GM12865 (cell line): ENCODE measurements around the gene MAGEA11.
"Not testable (repeated sequence)": the region's sequence is repeated elsewhere in the genome, so short reads cannot be mapped to it uniquely, and the experiment has no call there.

ENCODE experiments used
- DNase-seq: peaks from one replicate; pipeline ENCODE4 v3.0.0; 2010; ENCODE audit warnings: low read depth
- H3K4me3 ChIP-seq: 2 replicates; pipeline ENCODE4 v1.5.1; 2011; ENCODE audit warnings: mild to moderate bottlenecking, low read depth, low read length, control low read depth
- TF ChIP-seq, protein P1 (sequence below): IDR thresholded peaks from 2 replicates; pipeline ENCODE4 v1.5.1; 2011; ENCODE audit warnings: low read length, control low read depth, low read depth, inconsistent platforms; ENCODE audit not compliant: insufficient read depth; ENCODE audit errors: missing control alignments

The MAGEA11 gene

DNA sequence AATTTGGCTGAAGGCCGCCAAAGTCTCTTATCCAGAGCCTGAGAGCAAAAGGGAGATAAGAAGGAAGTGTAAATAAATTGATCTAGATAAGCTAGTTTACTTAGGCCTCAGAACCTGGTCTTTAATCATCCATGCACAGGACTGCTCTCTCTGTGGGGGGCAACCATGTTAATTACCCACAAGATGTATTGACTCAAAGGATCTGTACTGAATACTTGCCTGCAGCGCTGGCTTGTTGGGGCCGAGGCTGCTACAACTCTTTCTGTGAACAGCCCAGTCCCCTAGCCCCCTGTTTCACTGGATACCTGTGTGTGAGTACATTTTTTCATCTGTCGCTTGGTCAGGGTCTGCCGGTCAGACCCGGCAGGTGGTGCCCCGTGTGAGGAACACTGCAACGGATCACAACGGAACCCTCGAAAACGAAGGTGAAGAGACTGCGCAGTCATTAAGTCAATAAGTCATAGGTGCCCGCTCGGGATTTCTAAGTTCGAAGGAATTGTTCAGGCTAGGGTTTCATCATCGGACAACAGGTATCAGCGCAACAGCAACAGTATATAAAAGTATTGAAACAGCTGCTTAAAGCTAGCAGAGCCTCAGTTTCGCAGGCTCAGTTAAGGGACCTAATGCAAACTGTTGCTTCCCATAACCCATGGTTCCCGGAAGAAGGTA lies 8.3 kb downstream of the MAGEA11 start:
- TF ChIP-seq, protein P1, sequence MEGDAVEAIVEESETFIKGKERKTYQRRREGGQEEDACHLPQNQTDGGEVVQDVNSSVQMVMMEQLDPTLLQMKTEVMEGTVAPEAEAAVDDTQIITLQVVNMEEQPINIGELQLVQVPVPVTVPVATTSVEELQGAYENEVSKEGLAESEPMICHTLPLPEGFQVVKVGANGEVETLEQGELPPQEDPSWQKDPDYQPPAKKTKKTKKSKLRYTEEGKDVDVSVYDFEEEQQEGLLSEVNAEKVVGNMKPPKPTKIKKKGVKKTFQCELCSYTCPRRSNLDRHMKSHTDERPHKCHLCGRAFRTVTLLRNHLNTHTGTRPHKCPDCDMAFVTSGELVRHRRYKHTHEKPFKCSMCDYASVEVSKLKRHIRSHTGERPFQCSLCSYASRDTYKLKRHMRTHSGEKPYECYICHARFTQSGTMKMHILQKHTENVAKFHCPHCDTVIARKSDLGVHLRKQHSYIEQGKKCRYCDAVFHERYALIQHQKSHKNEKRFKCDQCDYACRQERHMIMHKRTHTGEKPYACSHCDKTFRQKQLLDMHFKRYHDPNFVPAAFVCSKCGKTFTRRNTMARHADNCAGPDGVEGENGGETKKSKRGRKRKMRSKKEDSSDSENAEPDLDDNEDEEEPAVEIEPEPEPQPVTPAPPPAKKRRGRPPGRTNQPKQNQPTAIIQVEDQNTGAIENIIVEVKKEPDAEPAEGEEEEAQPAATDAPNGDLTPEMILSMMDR: no peak
- DNase-seq: no peak
- no peak overlapping the region for H3K4me3 ChIP-seq

DNA sequence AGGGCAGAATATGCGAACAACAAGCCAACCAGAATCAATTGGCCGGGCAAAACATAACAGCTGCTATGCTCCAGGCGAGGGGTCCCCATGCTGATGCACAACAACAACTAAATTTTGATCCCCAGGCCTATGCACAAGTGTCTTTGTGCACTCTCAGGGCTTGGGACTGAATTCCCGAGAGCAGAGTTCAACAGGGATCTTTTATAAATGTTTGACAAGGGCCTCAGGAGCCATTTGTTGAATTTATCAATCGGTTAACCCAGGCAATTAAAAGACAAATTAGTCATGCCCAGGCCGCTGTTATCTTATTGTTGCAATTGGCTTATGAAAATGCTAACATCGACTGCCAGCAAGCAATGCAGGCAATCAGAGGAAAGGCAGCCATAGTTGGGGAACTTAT lies 9.4 kb downstream of the MAGEA11 start:
- DNase-seq, H3K4me3 ChIP-seq: not testable (repeated sequence)

DNA sequence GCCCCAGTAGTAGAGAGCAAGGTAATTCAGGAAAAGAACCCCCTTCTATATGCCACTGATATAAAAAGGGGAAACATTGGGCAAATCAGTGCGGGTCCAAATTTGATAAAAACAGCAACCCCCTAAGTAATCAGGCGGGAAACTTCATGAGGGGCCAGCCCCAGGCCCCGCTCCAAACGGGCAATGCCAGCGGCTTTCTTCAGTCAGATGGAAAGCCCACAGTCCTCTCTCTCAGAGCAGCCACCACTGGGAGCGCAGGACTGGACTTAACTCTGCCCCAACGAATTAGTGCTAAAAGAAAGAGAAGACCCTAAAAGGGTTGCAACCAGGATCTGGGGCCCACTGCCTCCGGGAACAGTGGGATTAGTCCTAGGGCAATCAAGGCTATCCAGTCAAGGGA lies 9.9 kb downstream of the MAGEA11 start:
- no peak for DNase-seq
- TF ChIP-seq, protein P1: no peak
- no peak overlapping the region for H3K4me3 ChIP-seq

DNA sequence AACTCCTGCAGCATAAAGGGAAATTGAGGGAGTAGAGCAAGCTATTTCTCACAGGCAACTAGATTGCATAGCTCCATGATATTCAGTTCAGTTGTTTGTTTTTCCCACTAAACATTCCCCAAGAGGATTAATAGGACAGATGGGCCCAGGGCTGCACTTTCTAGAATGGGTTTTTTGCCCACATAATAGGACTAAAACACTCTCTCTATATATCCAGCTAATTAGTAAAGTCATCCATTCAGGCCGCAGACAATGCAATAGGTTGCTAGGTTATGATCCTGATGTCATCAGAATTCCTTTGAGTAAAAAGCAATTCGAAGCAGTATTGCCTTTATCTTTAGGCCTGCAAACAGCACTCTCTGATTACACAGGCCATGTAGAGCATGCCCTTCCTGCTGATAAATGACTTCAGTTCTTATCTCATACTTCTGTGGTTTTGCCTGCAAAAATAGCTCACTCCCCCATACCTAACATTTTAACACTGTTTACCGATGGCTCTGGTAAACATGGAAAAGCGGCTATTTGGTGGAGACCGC lies 11.8 kb downstream of the MAGEA11 start:
- H3K4me3 ChIP-seq, DNase-seq: not testable (repeated sequence)

DNA sequence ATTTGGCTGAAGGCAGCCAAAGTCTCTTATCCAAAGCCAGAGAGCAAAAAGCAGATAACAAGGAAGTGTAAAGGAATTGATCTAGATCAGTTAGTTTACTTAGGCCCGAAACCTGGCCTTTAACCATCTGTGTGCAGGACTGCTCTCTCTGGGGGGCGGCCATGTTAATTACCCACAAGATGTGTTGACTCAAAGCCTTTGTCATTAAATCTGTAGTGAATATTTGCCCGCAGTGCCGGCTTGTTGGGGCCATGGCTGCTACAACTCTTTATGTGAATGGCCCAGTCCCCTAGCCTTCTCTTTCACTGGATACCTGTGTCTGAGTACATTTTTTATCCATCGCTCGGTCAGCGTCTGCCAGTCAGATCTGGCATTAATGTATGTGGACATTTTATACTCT lies 15.4 kb downstream of the MAGEA11 start:
- H3K4me3 ChIP-seq, DNase-seq: not testable (repeated sequence)

DNA sequence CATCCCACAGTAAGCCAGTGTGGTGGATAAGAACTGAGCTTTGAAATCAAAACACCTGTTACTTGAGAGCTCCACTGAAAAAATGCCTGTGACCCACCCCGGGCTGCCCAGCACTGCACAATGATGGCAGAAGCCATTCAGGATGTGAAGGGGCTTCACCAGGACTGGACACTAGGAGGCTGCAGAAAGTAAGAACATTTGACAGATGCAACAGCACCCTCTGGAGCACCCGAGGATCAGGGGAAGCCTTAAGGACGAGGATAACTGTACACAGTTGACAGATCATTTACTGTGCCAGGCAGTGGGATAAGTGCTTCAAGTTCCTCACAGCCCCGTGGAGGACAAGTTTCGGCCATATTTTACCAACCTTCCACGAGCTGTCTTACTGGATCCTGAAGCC lies 30.4 kb downstream of the MAGEA11 start:
- not testable (repeated sequence) for DNase-seq

DNA sequence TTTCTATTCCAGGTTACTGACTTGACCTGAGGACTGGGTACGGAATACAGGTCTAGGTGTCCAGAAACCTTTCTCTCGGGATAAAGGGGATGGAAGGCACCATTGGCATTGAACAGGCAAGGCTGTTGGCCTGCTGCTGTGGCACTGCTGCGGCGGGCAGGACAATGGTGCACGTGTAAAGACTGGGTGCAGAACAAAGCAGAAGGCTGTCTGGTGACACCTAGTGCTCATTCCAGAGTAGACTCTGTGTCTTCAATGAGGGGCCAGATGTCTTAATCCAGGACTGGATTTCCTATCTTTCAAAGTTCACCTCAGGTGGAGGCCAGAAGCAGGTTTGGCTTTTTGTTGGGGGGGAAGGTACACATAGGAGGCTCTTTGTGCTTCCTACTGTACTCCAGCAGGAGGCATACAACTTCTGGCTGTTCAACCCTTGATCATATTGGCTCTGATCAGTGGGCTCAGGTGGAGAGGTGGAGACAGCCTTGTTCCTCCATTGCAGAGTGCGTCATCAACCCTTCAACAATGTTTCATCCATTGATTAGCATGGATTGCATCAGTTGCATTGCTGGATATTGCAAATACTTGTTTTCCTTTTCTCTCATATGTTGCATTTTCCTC lies 34.6 kb downstream of the MAGEA11 start:
- not testable (repeated sequence) for H3K4me3 ChIP-seq, DNase-seq

More for the DNA sequence above, 30.4 kb downstream of the MAGEA11 start:
- H3K4me3 ChIP-seq: not testable (repeated sequence)

DNA sequence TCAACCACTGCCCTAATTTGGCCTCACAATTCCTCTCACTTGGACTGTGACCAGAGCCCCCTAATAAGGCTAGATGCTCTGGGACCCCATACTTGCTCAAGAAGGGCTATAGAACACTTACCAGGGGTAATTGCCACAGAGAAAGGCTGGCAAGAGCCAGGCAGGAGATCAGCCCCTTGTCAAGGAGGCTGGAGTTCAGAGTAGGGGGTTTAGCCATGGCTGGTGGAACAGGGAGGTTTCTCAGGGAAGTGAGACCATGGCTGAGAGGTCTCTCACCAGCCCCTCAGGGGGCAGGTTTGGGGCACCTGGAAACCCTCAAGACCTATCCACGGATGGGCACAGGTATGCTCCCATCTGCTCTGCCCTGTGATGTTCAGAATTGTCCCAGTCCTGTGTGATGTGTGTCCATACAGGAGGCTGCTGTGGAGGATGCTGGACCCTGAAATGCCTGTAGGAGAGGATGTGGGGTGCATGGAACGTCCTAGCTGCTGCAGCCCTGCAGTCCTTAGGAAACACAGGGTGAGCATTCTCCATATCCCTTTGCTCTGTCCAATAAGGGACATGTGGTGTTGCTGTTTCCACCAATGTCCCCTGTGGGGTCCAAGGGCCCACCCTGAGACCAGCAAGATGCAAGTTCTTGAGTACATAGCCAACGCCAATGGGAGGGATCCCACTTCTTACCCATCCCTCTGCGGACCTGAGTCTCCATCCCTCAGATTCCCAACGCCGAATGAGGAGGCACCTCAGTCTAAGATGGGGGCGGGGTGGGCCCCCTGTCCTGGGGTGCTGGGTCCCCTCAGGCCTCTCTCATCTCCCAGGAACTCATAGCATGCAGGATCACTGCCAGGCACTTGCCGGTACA lies 45.6 kb downstream of the MAGEA11 start:
- TF ChIP-seq, protein P1: no peak
- no peak for DNase-seq
- H3K4me3 ChIP-seq: no peak overlapping the region

DNA sequence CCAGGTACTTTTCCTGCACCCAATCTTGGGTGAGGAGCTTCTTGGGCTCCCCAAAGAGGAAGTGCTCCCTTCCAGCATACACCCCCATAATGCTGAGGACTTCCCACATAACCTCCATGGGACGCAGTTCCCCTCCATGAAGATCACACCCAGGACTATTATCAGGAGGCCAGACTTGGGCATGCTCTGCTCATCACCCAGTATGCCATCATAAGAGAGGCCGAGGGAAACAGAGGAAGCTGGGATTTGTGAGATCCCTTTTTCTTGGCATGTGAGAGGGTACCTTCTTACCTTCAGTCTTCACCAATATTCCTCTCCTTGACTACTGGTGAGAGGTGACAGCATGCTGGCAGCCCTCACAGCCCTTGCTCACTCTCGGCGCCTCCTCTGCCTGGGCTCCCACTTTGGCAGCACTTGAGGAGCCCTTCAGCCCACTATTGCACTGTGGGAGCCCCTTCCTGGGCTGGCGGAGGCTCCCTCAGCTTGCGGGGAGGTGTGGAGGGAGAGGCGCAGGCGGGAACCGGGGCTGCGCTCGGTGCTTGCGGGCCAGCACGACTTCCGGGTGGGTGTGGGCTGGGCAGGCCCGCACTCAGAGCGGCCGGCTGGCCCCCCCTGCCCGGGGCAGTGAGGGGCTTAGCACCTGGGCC lies 46.3 kb downstream of the MAGEA11 start:
- no peak for DNase-seq
- TF ChIP-seq, protein P1: no peak
- H3K4me3 ChIP-seq: no peak overlapping the region

DNA sequence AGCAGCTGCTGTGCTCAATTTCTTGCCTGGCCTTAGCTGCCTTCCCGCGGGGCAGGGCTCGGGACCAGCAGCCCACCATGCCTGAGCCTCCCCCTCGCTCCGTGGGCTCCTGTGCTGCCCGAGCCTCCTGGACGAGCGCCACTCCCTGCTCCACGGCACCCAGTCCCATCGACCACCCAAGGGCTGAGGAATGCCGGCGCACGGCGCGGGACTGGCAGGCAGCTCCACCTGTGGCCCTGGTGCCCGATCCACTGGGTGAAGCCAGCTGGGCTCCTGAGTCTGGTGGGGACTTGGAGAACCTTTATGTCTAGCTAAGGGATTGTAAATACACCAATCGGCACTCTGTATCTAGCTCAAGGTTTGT lies 46.8 kb downstream of the MAGEA11 start:
- not testable (repeated sequence) for DNase-seq, H3K4me3 ChIP-seq
